Endodermal cell (in vitro differentiated cells): ENCODE results near the gene KCNJ3. TPM values are rescaled to one million over a fixed set of nuclear protein-coding genes. Genes with fewer than 3 reads are reported as not detected.

ENCODE experiments used
- DNase-seq: peaks from one replicate; pipeline ENCODE4 v3.0.0-alpha.2; 2017
- H3K27ac ChIP-seq: 2 replicates; pipeline ENCODE4 v1.5.1; 2013; ENCODE audit warnings: mild to moderate bottlenecking, low read depth, low read length, moderate library complexity
- H3K27me3 ChIP-seq: 2 replicates; pipeline ENCODE4 v1.6.1; 2013; ENCODE audit warnings: mild to moderate bottlenecking, low read length, moderate library complexity; ENCODE audit not compliant: insufficient read depth, control insufficient read depth, poor library complexity, severe bottlenecking
- H3K36me3 ChIP-seq: 2 replicates; pipeline ENCODE4 v1.7.0; 2013; ENCODE audit warnings: mild to moderate bottlenecking, low read length, moderate library complexity; ENCODE audit not compliant: control insufficient read depth, insufficient read depth
- H3K4me1 ChIP-seq: one replicate; pipeline ENCODE4 v1.7.0; 2013; ENCODE audit warnings: low read length; ENCODE audit not compliant: control insufficient read depth, insufficient read depth
- H3K4me3 ChIP-seq: 2 replicates; pipeline ENCODE4 v1.5.1; 2013; ENCODE audit warnings: mild to moderate bottlenecking, low read length, moderate library complexity
- H3K9ac ChIP-seq: 2 replicates; pipeline ENCODE4 v1.6.1; 2013; ENCODE audit warnings: mild to moderate bottlenecking, low read length, moderate library complexity; ENCODE audit not compliant: poor library complexity, severe bottlenecking; ENCODE audit errors: extremely low read depth
- H3K9me3 ChIP-seq: 2 replicates; pipeline ENCODE4 v1.6.1; 2013; ENCODE audit warnings: mild to moderate bottlenecking, low read length, moderate library complexity; ENCODE audit not compliant: control insufficient read depth
- H3K27ac Mint-ChIP-seq: 2 replicates; pipeline ENCODE4 v1.8.0; 2020; ENCODE audit warnings: mixed read lengths
- H3K27me3 Mint-ChIP-seq: 2 replicates; pipeline ENCODE4 v1.8.0; 2021; ENCODE audit warnings: mild to moderate bottlenecking, mixed read lengths; ENCODE audit not compliant: insufficient read depth
- H3K36me3 Mint-ChIP-seq: 2 replicates; pipeline ENCODE4 v1.8.0; 2020; ENCODE audit warnings: low read depth, mixed read lengths
- H3K4me1 Mint-ChIP-seq: 2 replicates; pipeline ENCODE4 v1.8.0; 2020; ENCODE audit warnings: mixed read lengths
- H3K4me3 Mint-ChIP-seq: 2 replicates; pipeline ENCODE4 v1.8.0; 2020; ENCODE audit warnings: mild to moderate bottlenecking, moderate library complexity, mixed read lengths
- H3K9me3 Mint-ChIP-seq: 2 replicates; pipeline ENCODE4 v1.8.0; 2020; ENCODE audit warnings: mild to moderate bottlenecking, mixed read lengths
- CTCF ChIP-seq: fragments of 200-600 bp; sonication (generic); conservative IDR thresholded peaks from 2 replicates; pipeline ENCODE4 v1.5.0; 2021; ENCODE audit warnings: antibody characterized with exemption, mild to moderate bottlenecking
- WGBS, 2 experiments: methylation state at CpG; one replicate each; pipeline versions ENCODE4 v1.1.5 to v1.1.7; 2013; ENCODE audit warnings: missing lambda C conversion rate in 2 of 2, mixed read lengths in 1 of 2; ENCODE audit not compliant: insufficient coverage in 1 of 2, insufficient read length in 1 of 2; 5-methylcytosine and 5-hydroxymethylcytosine counted together
- total RNA-seq, 2 donors: library from RNA; stranded (reverse); fragmentation: NEBNext Ultra II Directional in 1 of 2; extraction: Animal tissue kit (Norgen Biotek cat#: 25700) in 1 of 2; gene quantifications; 2 replicates in 1 of 2; 3 replicates in 1 of 2; pipeline ENCODE4 v1.2.1, GENCODE V29; 2021

The KCNJ3 gene
- total RNA-seq, 2 donors from 2014 or later: 4.3 to 7.6 TPM

GRCh38 chr2:154677401-154677800 is 21.1 kb upstream of the KCNJ3 start:
- TF ChIP-seq CTCF: no peak
- Histone ChIP-seq H3K36me3 (no peaks in the 10 kb centered on the region), H3K9ac (no peak overlapping the region), H3K27ac (no peak overlapping the region), H3K4me3 (no peak overlapping the region), H3K9me3 (no peaks in the 10 kb centered on the region), H3K27me3 (no peaks in the 10 kb centered on the region), H3K4me1 (no peaks in the 10 kb centered on the region)
- Mint-ChIP-seq H3K9me3 (peaks cover 2% of the 10 kb centered on the region), H3K4me3 (no peak overlapping the region), H3K4me1 (peaks cover 3% of the 10 kb centered on the region), H3K27ac (no peak overlapping the region), H3K36me3 (peaks cover 2% of the 10 kb centered on the region), H3K27me3 (no peaks in the 10 kb centered on the region)
- 93 to 100% methylated on average over 3 of the region's 3 CpGs for WGBS, 2 experiments
- no peak for DNase-seq

GRCh38 chr2:154681741-154682140 is 16.8 kb upstream of the KCNJ3 start:
- Histone ChIP-seq H3K36me3 (no peaks in the 10 kb centered on the region), H3K9ac (no peak overlapping the region), H3K9me3 (no peaks in the 10 kb centered on the region), H3K4me1 (no peaks in the 10 kb centered on the region), H3K27me3 (no peaks in the 10 kb centered on the region), H3K27ac (no peak overlapping the region), H3K4me3 (no peak overlapping the region)
- TF ChIP-seq CTCF: no peak
- no peaks in the 10 kb centered on the region for H3K27me3 Mint-ChIP-seq
- no peak for DNase-seq
- peaks cover 9% of the 10 kb centered on the region for H3K4me1 Mint-ChIP-seq
- H3K27ac Mint-ChIP-seq: no peak overlapping the region
- no peak overlapping the region for H3K4me3 Mint-ChIP-seq
- 83 to 86% methylated on average over 1 of the region's 2 CpGs for WGBS, 2 experiments
- peaks cover 2% of the 10 kb centered on the region for H3K9me3 Mint-ChIP-seq
- peaks cover 2% of the 10 kb centered on the region for H3K36me3 Mint-ChIP-seq

- TF ChIP-seq CTCF: peak; percentile 71
- Histone ChIP-seq H3K9ac (no peak overlapping the region), H3K27ac (no peak overlapping the region), H3K36me3 (no peaks in the 10 kb centered on the region), H3K4me3 (no peak overlapping the region), H3K27me3 (no peaks in the 10 kb centered on the region), H3K4me1 (peaks cover 5% of the 10 kb centered on the region), H3K9me3 (no peaks in the 10 kb centered on the region)
- Mint-ChIP-seq H3K36me3 (peaks cover 2% of the 10 kb centered on the region), H3K9me3 (peaks cover 2% of the 10 kb centered on the region), H3K27me3 (no peaks in the 10 kb centered on the region), H3K4me3 (no peak overlapping the region), H3K27ac (no peak overlapping the region), H3K4me1 (peaks cover 15% of the 10 kb centered on the region)
- WGBS, 2 experiments: 92% methylated on average over 3 of the region's 3 CpGs; no CpG with 5 or more reads in 1 of the 2 experiments
- no peak for DNase-seq
Measured at GRCh38 chr2:154686162-154686561, 12.3 kb upstream of the KCNJ3 start.
